Activated effector memory CD4-positive, alpha-beta T cell treated with Interleukin-2 at 50 U/mL for 16 hours (primary cell): ENCODE measurements around the gene DPF3.

ENCODE experiments used
- DNase-seq: peaks from one replicate; pipeline ENCODE4 v3.0.0-alpha.2; 2020

DPF3 gene

DNA sequence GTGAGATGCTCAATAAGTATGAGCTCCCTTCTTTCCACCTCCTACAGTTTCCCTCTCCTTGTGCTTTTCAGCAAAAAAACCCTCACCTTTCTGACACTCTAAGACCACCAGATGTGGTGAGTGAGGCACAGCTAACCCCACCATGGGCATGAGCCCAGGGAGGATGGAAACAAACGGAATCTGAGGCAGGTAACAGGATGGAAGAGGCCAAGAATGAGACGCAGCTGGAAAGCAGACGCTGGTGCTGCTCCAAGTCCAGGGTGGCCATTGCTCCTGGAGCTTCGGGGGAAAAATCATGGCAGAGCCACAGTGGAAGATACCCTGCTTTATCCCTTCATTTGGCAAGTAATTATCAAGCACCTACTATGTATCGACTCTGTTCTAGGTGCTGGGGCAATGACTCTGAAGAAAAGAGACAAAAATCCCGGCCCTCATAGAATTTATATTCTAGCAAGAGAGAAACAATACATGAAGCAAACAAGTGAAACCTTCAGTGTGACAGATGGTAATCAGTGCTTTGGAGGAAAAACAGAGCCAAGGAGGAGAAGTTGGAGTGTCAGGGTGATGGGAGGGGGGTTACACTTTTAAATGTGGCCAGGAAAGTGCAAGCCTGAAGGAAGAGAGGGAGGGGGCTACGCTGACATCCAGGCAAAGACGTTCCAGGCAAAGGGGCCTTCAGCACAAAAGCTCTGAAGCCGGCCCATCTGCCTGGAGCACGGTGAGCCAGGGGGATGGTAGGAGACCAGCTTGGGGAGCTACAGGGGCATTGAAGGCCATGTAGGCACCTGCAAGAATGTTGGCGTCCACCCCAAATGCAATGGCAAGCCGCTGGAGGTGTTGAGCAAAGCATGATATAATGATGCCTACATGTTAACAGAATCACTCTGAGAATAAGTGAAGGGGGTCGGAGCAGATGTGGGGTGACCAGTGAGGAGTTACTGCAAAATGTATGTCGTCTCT is 154.2 kb downstream of the DPF3 start:
- DNase-seq: no peak

DNA sequence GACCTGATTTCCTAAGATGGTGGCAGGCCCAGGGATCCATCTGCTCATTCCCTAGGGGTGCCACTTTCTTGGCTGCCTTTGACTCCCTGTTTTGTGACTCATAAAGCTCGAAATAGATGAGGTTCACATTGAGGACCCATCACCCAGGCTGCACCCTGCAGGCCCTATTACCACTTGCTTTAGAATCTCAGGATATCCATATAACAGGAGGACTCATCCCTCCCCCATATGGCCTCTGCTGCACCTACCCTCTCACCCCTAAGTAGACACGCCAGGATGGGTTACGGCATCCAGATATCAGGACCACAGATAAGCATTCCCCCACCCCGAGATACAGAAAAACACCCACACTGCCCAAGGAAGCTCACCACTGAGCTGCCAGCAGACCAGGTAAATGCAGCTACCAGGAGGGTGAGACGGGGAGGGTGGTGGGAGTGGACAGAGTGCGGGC is 155.7 kb downstream of the DPF3 start:
- DNase-seq: no peak

DNA sequence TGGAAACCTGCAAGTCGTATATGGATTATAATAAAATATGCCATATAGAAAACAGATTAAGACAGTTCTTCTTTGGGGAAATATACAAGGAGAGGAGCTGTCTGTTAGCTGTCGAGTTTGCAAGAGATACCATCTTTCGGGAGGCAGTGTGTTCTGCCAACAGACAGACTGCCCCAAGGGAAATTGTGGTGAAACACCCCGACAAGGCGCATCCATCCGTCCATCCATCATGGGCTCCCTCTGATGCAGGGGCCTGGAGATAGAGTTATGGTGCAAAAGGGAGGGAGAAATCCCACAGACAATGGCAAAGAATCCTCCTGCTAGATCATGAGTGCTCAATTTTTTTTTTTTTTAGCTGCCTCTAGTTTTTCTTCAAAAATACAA is 156.3 kb downstream of the DPF3 start:
- no peak for DNase-seq

DNA sequence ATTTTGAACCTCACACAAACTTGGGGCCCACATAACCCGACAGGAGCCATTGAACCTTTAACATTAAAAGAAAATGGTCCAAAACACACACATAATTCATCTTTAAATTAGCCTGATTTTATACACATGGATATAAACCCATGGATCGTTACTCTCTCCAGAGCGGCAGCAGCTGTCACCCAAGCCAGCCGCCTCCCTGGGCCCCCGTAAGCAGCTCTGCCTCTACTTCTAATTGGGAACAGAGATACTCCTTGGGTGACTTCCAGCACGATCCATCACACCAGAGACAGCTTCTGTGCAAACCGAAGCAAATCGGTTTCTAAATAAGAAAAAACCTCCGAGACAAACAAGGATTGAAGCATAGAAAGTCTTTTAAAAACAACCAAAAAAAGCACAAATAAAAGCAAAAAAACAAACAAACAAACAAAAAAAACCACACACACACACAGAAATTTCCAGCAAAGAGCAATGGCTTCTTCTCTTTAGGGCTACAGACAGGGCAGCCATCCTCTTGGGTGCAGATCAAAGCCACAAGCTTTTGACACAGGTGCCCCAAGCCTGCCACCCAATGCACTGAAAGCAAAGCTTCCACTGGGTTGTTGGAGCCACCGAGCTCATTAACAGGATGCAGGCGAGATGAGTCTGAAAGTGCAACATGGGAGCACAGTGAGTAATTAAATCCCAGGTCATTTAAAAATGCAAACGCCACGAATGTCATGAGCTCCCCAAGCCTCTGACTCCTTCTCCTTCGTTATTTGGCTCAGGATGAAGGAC is 156.9 kb downstream of the DPF3 start:
- DNase-seq: no peak

DNA sequence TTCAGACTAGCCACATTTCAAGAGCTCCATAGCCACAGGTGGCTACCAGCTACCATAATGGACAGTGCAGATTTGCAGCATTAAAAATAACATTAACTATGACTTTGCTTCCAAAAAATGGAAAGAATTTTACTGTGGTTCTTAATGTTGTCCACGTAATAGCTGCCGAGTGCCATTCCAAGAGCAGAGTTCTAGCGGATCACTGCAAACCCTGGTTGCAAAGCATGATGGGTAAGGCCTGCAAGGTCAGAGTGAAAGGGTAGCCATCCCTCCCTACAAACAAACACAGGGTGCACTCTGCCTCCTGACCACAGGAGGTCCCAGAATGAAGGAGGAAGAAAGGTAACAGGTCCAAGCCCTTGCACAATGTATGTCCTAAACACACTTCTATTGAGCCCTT is 157.6 kb downstream of the DPF3 start:
- DNase-seq: no peak

DNA sequence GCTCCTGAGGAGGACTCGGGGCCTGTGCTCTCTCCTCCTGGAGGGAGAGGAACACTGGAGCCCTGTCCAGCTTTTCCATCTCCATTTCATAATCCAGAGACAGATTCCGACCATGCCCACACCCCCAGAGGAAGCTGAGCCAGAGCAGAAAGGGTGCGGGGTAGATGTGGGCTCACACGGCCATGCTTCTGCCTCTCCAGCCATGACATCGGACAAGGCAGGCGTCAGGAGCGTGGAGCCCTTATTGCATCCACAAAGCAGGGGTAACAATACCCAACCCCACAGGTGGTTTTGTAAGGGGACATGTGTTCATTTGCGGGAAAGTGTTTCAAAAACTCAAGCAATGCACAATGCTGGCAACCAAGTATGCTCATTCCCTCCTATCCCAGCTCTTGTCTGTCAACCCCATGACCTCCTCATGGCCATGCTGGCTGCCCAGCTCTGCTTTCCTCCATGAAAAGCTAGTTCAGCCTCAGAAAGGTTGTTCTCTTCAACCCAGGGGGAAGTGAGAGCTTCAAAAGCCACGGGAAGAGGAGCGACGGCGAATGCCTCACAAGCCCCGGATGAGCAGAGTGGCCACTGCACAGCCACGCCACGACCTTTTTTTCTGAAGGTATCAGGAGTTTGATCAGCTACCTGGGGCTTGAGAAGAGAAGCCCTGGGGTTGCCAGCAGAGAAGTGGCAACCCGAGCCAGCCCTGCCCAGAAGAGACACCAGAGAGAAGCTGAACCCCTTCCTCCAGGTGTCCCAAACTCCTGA is 161.7 kb downstream of the DPF3 start:
- no peak for DNase-seq

DNA sequence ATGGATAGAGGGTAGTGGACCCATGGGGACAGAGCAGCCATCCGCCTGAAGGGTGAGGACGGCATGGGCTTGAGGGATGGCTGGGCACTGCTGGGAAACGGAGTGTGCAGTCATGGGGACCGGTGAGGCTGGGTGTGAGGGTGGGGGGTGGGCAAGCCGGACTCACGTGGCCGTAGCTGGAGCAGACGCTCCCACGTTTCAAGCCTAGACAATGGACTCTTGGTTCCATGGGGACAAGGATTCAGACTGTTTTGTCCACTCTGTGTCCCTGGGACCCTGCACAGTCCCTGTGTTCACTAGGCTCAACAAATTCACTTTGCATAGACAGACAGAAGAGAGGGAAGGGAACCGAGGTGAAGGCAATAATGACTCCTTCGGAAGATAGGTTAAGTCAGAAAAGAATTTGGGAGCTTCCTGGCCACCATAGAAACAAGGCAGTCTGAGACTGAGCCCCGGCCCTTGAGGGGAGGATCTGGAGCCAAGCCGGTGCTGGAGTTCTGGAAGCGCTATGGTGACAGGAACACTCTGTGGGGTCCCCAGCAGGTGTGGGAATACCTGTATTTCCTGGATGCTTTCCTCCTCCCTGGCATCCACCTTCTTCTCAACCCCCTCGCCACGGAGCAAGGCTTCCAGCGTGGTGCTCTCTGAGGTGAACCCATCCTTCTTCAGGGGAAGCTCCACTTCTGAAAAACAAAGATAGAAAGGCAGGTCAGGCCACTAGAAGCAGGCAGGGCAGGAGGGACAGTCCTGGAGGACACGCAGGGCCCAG is 162.5 kb downstream of the DPF3 start:
- DNase-seq: no peak

DNA sequence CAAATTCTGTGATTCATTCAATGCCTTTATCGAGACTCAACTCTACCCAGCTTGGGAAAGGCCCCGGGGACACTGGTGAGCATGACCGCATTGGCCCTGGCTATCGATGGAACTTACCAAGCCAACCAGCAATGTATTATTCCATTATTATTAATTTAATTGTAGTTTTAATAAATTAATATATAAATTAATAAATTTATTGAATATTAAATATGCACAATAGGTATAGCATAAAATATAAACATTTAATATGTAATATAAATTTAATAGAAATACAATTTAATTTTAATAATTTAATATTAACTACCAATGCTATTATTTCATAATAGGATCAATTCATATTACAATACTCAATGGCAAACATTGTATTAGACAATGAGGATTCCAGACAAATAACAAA is 163.4 kb downstream of the DPF3 start:
- no peak for DNase-seq

DNA sequence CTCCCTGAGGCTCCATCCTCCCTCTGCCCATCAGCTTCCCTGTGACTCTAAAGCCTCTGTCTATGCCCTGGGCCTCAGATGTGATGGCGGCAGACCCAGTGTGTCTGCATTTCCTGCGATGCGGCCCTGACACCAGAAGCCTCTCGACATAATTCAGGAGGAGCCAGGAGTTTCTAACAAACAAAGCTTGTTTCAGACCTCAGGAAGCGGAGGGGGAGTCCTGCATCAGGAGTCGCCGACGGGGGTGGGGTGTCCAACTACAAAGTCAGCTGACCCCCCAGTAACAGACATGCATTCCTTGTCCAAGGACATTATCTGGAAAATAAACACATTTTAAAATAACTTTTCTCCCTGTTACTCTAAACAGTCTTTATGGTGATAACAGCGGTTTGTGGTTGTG is 167.5 kb downstream of the DPF3 start:
- DNase-seq: no peak

DNA sequence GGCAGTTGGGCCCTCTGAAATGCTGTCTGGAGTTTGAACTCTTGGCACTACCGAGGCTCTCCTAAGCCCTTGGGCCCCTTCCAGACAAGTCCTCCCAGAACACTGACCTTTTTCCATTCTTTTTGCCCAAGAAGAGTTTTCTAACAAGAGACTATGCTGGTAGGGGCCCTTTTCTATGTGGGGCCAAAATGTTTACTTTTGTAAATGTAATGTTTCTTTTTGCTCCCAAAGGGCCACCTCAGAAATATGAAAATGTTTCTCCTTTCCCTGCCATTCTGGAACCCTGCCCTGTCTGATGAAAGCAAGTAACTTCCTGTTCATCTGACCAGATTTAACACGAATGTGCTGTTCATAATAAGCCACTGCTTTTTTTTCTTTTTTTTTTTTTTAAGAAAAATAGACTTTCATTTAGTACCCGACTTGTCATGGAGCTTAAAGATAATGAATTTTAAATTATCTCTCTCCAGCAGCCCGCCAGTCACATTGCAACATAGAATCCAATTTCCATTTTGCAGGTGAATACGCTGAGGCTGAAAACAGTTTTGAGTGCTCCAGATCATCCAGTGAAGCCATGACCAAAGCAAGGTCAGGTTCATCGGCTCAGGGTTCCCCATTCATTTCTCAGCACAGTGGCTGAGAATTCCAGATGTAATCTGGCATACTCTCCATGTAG is 169.9 kb downstream of the DPF3 start:
- DNase-seq: no peak

DNA sequence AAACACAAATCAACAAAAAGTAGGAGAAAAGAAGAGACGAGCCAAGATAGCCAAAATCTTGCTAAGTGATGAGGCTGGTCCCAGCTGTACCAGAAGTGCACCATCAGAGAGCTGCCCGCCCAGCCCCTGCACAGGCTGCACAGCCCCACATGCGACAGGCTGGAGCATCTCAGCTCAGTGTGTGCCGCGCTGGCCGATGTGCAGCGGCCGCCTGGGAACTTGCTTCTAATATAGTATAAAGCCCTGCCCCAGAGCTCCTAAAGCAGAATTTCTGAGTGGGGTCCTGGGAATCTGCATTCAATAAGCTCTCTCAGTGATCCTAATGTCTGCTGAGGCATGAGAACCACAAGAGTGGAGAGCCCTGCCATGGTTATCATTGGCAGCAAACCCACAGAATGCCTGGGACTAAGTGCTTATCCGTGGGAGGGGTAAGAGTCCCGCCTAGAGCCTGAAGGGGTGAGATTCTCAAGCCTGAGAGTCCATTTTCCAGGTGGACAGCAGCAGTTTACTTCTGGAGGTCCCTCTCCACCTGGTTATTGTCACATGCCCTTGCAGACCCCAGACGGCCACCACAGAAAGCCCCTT is 171.6 kb downstream of the DPF3 start:
- no peak for DNase-seq

DNA sequence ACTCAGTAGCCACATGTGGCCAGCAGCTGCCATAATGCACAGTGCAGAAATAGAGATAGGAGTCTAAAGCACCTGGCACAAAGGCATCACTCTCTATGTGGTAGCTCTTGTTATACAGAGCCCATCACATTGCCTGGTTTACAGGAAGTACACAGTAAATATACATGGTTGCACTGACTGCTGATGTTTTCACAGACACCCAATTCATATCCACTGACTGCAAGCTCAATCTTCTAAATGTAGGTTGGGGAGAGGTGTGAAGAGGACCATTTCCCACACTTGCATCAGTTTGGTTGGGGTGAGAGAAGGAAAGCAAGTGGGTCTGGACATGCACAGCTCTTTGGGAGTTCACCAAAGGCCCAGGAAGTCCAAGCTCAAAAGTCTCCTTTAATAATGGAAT is 172.8 kb downstream of the DPF3 start:
- DNase-seq: no peak

DNA sequence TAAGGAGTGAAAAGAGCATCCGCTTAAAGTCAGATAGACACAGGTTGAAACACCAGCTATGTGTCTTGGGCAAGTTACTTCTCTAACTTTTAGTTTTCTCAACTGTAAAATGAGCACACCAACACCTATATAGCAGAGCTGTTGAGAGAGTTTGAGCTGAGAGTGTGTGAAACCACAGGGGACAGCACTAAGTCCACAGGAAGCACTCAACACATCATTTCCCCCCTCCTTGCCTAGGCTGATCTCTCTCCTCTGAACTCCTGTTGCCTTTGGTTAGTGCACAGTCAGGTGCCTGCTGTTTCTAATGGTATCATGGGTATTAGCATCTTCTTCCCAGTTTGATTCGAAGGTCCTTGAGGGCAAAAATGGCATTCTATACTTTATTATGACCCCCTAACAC is 176.7 kb downstream of the DPF3 start:
- no peak for DNase-seq

DNA sequence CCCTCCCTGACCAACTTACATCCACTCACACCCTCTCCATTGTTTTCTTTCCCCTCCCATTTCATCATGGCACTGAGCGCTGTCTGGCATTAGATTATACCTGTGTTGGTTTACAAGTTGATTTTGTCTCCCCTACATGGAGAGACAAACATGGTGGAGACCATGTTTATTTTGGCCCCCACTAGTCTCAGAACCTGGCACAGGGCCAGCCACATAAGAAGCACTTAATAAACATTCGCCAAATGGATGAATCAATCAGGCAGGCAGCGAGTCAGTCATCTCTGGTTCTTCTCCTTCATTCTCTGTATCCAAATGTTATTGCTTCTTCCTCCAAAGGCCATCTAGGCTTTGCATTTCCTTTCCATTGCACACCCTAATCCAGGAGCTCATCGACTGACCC is 177.4 kb downstream of the DPF3 start:
- DNase-seq: no peak

DNA sequence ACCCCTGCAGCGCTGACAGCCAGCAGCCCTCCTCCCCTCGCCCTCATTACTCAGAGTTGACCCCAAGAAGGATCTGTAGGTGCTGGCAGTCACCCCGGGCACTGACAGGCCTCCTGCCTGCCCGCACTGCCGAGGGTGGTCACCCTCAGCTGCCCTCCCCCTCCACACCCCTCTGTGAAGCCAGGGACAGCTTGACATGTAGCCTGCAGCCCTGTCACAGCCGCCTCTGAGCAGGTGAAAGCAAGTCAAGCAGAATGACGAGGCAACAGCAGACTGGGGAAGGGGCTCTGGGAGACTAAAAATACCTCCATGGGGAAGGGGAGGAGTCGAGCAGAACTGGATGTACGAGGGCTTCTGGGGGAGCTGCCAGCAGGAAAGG is 178.1 kb downstream of the DPF3 start:
- DNase-seq: no peak

DNA sequence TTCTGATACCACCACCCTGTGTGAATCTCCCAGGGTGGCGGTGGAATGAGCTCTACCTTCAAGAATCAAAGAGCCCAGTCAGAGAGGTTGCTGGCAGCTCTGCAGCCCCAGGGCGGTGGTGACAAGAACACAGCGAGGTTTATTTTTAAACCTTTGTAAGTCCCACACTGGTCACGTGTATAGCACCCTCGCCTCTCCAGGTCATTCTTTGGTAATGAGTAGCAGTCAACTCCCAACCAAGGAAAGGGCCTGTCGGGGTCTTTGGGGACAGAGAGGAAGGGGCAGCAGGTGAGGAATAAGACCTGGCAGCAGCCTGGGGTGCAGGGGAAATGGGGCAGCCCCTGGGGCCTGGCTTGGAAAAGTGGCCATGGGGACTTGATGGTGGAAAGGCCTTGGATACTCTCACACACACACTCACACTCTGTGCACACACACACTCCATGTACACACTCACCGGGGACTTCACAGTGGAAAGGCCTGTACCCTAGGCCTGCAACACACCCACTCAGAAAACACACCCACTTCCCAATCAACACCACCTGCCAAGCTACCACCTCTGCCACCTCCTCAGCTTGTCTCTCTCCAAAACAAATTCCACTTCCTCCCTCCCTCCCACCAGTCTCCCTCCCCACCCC is 178.6 kb downstream of the DPF3 start:
- no peak for DNase-seq

DNA sequence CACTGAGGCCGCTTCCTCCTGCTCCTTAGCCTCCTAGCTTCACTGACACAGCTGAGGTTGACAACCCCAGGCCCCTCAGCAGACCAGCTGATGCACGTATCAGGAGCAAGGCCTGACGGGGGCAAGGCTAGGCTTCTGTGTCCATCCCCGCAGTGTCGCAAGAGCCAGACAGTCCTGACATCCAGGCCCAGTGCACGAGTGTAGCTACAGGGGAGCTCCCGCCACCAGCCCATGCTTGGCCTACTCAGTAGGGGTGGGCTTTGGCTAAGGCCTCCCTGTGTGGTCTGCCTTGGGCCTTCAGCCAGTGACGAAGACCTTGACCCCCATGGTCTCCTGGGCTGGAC is 179.1 kb downstream of the DPF3 start:
- DNase-seq: no peak

DNA sequence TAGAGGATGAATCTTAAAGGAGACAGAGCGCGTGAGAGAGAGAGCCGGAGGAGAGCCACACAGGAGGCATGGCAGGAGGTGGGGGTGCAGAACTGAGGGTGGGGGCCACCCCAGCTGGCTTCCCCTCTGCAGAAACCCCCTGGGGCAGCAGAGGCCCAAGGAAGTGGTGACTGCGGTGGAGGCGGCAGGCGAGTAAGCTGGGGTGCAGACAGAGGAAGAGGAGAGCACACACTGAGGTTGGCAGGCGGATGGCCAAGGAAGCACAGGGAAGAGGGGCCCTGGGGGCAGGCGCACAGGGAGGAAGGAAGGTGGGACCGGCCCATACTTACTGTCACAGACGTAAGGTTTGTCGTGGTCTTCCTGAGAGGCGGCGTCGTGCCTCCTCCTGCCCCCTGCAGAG is 179.8 kb downstream of the DPF3 start:
- peak; percentile 2 for DNase-seq

DNA sequence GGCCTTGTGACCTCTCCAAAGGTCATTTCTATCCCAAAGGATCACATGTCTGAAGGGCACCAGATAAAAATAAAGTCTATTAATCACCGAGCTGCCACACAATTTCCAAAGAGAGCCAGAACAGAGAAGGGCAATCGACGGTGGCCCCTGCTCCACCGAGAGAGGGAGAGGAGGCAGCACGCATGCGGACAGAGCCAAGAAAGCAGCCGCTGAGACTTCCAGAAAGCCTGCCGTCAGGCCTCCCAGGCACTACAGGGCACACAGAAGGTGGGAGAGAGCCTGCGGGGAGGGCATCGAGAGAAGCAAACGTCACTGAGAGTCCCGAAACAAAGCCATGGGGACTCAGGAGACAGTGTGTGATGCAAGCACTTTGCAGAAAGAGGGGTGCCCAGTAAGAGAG is 182.0 kb downstream of the DPF3 start:
- no peak for DNase-seq

DNA sequence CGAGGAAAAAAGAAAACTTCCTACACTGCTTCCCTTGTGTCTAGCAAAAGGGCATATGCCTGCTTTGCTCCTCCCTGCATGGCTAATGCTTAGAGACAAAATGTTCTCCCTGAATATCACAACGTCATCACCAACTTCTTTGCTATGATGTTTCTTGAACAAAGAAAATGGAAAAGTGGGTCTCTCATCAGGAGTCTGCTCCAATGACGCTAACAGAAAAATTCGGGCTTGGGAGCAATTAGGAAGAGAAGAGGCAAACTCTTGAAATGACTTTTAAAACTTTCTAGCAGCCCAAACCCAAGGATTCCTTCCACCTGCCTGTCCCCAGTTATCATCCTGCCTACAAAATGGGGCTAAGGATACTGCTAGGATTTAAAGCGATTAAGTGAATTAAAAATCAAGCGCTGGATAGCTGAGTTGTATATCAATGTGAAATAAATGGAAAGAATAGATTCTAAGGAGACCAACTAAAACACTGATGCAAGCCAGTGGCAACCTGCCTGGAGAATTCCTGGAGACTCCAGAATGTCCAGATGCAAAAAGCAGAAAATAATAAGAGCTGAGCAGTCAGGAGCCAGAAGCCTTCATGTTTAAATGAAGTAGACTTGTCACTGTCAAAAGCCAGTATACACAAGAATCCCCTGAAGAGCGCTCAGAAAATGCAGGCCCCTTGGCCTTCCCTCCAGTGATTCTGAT is 183.8 kb downstream of the DPF3 start:
- DNase-seq: no peak
